Skeletal muscle tissue (tissue), 4 donors: ENCODE results near the gene ORAI1. TPM values are rescaled to one million over a fixed set of nuclear protein-coding genes. Genes with fewer than 3 reads are reported as not detected.
"Not testable (repeated sequence)": the region's sequence is repeated elsewhere in the genome, so short reads cannot be mapped to it uniquely, and the experiment has no call there.

ENCODE experiments used
- H3K27ac ChIP-seq: one replicate; pipeline ENCODE4 v1.7.0; 2013; ENCODE audit warnings: mild to moderate bottlenecking, low read depth, low read length, inconsistent platforms
- H3K27me3 ChIP-seq, 3 donors: one replicate each; pipeline ENCODE4 v1.7.0; 2013; ENCODE audit warnings: low read length in 3 of 3; ENCODE audit not compliant: control insufficient read depth in 3 of 3, insufficient read depth in 3 of 3
- H3K36me3 ChIP-seq, 3 donors: one replicate each; pipeline ENCODE4 v1.7.0; 2013; ENCODE audit warnings: low read length in 3 of 3; ENCODE audit not compliant: control insufficient read depth in 3 of 3, insufficient read depth in 3 of 3
- H3K4me1 ChIP-seq, 3 donors: one replicate each; pipeline ENCODE4 v1.7.0; 2013; ENCODE audit warnings: low read length in 3 of 3, mild to moderate bottlenecking in 3 of 3; ENCODE audit not compliant: control insufficient read depth in 3 of 3, insufficient read depth in 3 of 3
- H3K4me3 ChIP-seq, 3 donors: one replicate each; pipeline ENCODE4 v1.7.0; 2013; ENCODE audit warnings: low read length in 3 of 3
- H3K9ac ChIP-seq, 3 donors: one replicate each; pipeline ENCODE4 v1.7.0; 2013; ENCODE audit warnings: low read length in 3 of 3, mild to moderate bottlenecking in 3 of 3, moderate library complexity in 2 of 3, low read depth in 1 of 3
- H3K9me3 ChIP-seq, 3 donors: one replicate each; pipeline ENCODE4 v1.7.0; 2013; ENCODE audit warnings: low read length in 3 of 3; ENCODE audit not compliant: control insufficient read depth in 3 of 3
- total RNA-seq: library from RNA; depleted of rRNA; stranded (reverse); fragments of >200 nt; gene quantifications from one replicate; pipeline ENCODE4 v1.2.3, GENCODE V29; 2014
- donor health status: Osteomylitis.

ORAI1 gene
- total RNA-seq, 1 donor from 2014 or later: 10.4 TPM

DNA sequence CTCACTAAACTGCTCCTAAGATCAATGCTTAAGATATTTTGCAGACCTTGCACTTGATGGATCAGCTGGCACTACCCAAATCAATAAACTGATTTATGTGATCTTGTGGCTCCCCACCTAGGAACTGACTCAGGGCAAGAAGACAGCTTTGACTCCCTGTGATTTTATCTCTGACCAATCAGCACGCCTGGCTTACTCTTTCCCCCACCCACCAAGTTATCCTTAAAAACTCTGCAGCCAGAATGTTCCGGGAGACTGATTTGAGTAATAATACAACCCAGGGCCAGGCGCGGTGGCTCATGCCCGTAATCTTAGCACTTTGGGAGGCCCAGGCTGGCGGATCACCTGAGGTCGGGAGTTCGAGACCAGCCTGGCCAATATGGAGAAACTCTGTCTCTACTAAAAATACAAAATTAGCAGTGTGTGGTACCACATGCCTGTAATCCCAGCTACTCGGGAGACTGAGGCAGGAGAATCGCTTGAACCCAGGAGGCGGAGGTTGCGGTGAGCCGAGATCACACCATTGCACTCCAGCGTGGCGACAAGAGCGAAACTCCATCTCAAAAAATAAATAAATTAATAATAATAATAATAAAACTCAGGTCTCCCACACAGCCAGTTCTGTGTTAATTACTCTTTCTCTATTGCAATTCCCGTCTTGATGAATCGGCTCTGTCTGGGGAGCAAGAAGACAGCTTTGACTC, 31.1 kb downstream of the ORAI1 start:
- H3K36me3 ChIP-seq: no peaks in the 10 kb centered on the region

DNA sequence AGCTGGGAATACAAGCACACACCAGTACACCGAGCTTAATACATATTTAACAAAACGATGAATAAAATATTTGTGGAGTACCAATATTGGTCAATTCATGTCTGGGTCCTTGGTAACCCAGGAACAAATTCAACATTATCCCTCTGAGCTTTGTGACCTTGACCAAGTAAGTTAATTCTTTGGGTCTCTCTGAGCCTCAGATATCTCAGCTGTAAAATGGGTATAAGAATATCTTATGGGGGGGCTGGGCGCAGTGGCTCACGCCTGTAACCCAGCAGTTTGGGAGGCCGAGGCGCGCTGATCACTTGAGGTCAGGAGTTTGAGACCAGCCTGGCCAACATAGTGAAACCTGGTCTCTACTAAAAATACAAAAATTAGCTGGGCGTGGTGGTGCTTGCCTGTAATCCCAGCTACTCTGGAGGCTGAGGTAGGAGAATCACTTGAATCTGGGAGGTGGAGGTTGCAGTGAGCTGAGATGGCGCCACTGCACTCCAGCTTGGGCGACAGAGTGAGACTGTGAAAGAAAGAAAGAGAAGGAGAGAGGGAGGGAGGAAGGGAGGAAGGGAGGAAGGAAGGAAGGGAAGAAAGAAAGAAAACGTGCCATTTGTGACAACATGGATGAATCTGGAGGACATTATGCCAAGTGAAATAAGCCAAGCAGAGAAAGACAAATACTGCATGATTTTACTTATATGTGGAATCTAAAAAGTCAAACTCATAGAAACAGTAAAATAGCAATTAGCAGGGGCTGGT, 35.2 kb downstream of the ORAI1 start:
- not testable (repeated sequence) for H3K9me3 ChIP-seq, H3K4me3 ChIP-seq, H3K36me3 ChIP-seq, H3K4me1 ChIP-seq, H3K9ac ChIP-seq, H3K27me3 ChIP-seq, H3K27ac ChIP-seq

More for the DNA sequence above, 31.1 kb downstream of the ORAI1 start:
- Histone ChIP-seq H3K4me1 (peaks cover 3 to 6% (median 6%) of the 10 kb centered on the region in 3 donors), H3K27me3 (no peaks in the 10 kb centered on the region), H3K9me3 (no peaks in the 10 kb centered on the region), H3K9ac (no peak overlapping the region), H3K27ac (no peak overlapping the region), H3K4me3 (no peak overlapping the region)

- no peak overlapping the region for H3K27ac ChIP-seq
- no peak overlapping the region for H3K4me3 ChIP-seq
- peaks cover 0 to 6% (median 3%) of the 10 kb centered on the region in 3 donors for H3K4me1 ChIP-seq
- no peak overlapping the region for H3K9ac ChIP-seq
- H3K27me3 ChIP-seq: no peaks in the 10 kb centered on the region
- no peaks in the 10 kb centered on the region for H3K9me3 ChIP-seq
- no peaks in the 10 kb centered on the region for H3K36me3 ChIP-seq
Measured at GRCh38 chr12:121663610-121663929, 37.2 kb downstream of the ORAI1 start.

DNA sequence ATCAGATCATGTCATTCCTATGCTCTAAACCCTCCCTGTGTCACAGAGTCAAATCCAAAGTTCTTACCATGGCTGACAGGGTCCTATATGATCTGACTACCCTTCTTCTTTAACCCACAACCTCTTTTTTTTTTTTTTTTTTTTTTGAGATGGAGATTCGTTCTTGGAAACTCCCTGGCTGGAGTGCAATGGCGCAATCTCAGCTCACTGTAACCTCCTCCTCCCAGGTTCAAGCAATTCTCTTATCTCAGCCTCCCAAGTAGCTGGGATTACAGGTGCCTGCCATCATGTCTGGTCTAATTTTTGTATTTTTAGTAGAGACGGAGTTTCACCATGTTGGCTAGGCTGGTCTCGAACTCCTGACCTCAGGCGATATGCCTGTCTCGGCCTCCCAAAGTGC, 40.5 kb downstream of the ORAI1 start:
- H3K27ac ChIP-seq, H3K36me3 ChIP-seq, H3K9ac ChIP-seq, H3K9me3 ChIP-seq, H3K4me3 ChIP-seq, H3K27me3 ChIP-seq, H3K4me1 ChIP-seq: not testable (repeated sequence)

DNA sequence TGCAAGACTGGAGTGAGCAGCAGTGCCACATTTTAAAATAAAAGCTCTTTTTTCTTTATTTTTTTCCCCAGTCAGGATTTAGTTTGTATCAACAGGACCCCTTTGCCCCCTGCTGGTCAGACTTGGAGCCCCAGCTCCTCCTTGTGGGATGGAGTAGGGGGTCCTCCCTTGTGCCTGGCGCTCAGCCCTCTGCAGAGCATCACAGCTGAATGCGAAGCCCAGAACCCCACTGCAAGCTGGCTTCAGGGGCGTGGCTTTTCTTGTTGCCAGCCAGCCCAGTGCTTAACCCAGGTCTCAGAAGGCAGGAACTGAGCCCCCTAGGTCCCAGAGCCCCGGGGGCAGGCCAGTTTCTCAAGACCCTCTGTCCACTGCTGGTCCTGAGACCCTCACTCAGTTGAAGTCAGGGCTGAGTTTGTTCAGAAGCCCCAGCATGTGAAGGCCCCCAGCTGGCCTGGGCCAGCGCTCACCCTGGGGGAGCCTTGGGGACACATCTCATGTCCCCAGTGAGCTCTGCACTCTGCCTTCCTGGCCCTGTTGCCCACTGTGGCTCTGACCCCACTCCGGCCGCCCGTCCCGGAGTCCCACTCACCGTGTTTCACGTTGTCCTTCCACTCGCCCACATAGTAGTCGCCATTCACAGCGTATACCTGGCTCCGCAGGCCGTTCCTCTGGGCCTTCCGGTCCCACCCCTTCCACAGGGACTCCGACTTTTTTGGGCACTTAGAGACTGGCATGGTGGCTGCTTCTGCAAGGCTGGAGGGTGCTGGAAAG, 42.6 kb downstream of the ORAI1 start:
- Histone ChIP-seq H3K27ac (no peak overlapping the region), H3K9ac (no peak overlapping the region), H3K4me3 (no peak overlapping the region), H3K36me3 (no peaks in the 10 kb centered on the region), H3K27me3 (peaks cover 0 to 3% (median 0%) of the 10 kb centered on the region in 3 donors), H3K9me3 (no peaks in the 10 kb centered on the region), H3K4me1 (peaks cover 3 to 12% (median 11%) of the 10 kb centered on the region in 3 donors)

- peaks cover 0 to 3% (median 0%) of the 10 kb centered on the region in 3 donors for H3K27me3 ChIP-seq
- no peaks in the 10 kb centered on the region for H3K9me3 ChIP-seq
- H3K36me3 ChIP-seq: no peaks in the 10 kb centered on the region
Measured at GRCh38 chr12:121669521-121669900, 43.2 kb downstream of the ORAI1 start, which contains the start of gene MORN3. Gene MORN3 (minus strand): TSS chr12:121669654. CDS start chr12:121669483, 171 bp downstream.

DNA sequence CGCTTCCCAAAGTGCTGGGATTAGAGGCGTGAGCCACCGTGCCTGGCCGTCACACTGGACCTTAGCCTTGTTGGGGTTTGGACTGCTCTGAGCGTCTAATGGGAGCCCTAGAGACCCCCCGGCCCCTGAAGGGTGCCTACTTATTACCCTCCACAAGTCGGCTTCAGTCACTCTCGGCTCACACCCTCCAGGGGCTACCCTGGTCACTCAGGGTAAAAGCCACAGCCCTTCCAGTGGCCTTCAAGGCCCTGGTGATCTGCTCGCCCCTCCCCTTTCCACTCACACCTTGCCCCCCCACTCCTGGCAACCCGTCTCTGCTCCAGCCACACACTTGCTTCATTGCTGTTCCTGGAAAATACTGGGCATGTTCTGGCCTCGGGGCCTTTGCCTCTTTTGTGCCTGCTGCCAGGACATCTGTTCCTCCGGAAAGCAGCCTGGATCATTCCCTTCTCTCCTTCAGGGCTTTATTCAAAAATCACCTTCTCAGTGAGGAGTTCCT, 46.7 kb downstream of the ORAI1 start:
- peak overlapping the region; percentile 51 to 60 (median 51) for H3K4me3 ChIP-seq
- no peak overlapping the region for H3K27ac ChIP-seq
- H3K36me3 ChIP-seq: no peaks in the 10 kb centered on the region

More at GRCh38 chr12:121669521-121669900, 43.2 kb downstream of the ORAI1 start, which contains the start of gene MORN3:
- Histone ChIP-seq H3K9ac (no peak within 1 kb of the TSS), H3K27ac (no peak within 1 kb of the TSS), H3K4me1 (peaks cover 3 to 12% (median 11%) of the 10 kb centered on the region in 3 donors), H3K4me3 (no peak within 1 kb of the TSS)

GRCh38 chr12:121676190-121676589, 49.9 kb downstream of the ORAI1 start:
- H3K4me1 ChIP-seq: peaks cover 3 to 12% (median 11%) of the 10 kb centered on the region in 3 donors
- no peak overlapping the region for H3K4me3 ChIP-seq
- no peak overlapping the region for H3K9ac ChIP-seq
- H3K27me3 ChIP-seq: peaks cover 0 to 3% (median 0%) of the 10 kb centered on the region in 3 donors
- no peak overlapping the region for H3K27ac ChIP-seq
- no peaks in the 10 kb centered on the region for H3K9me3 ChIP-seq
- H3K36me3 ChIP-seq: no peaks in the 10 kb centered on the region

More for the DNA sequence above, 46.7 kb downstream of the ORAI1 start:
- Histone ChIP-seq H3K9me3 (no peaks in the 10 kb centered on the region), H3K27me3 (peaks cover 0 to 3% (median 0%) of the 10 kb centered on the region in 3 donors), H3K4me1 (peaks cover 3 to 12% (median 11%) of the 10 kb centered on the region in 3 donors), H3K9ac (peak overlapping the region in 1 of 3 donors; percentile 60)

GRCh38 chr12:121678305-121678704, 52.0 kb downstream of the ORAI1 start:
- Histone ChIP-seq H3K27ac (no peak overlapping the region), H3K36me3 (no peaks in the 10 kb centered on the region), H3K4me1 (peaks cover 0 to under 1% (median 0%) of the 10 kb centered on the region in 3 donors), H3K9me3 (no peaks in the 10 kb centered on the region), H3K27me3 (no peaks in the 10 kb centered on the region), H3K4me3 (no peak overlapping the region), H3K9ac (no peak overlapping the region)
